Keratinocyte (primary cell): ENCODE measurements around the gene CDON.

ENCODE experiments used
- CTCF ChIP-seq, 3 experiments: IDR thresholded peaks in 1 of 3; conservative IDR thresholded peaks in 1 of 3; optimal IDR thresholded peaks in 1 of 3; 2 replicates in 2 of 3; 3 replicates in 1 of 3; pipeline versions ENCODE3 to v1.5.1; 2011; ENCODE audit warnings: low read length in 3 of 3, mild to moderate bottlenecking in 3 of 3, moderate library complexity in 2 of 3, control low read depth in 1 of 3, inconsistent platforms in 1 of 3; ENCODE audit not compliant: insufficient read depth in 2 of 3; ENCODE audit errors: extremely low read depth in 1 of 3
- EZH2 ChIP-seq: IDR thresholded peaks from one replicate; pipeline ENCODE4 v1.6.1; 2012; ENCODE audit warnings: inconsistent platforms, mild to moderate bottlenecking, low read length, moderate library complexity

GRCh38 chr11:126111458-126112116 is 48.9 kb upstream of the CDON start:
- no peak for TF ChIP-seq CTCF (optimal IDR thresholded peaks at IDR 0.05 in 1 of 3, IDR thresholded peaks at IDR 0.05 in 1 of 3, conservative IDR thresholded peaks at IDR 0.05 in 1 of 3; ENCODE audit: extremely low read depth in 1 of 3, insufficient read depth in 2 of 3, low read length in 3 of 3)
- no peak for TF ChIP-seq EZH2
